GM23338 (cell line): ENCODE results near the gene NINJ1. TPM values are rescaled to one million over a fixed set of nuclear protein-coding genes. Genes with fewer than 3 reads are reported as not detected.

Source experiments
- ATAC-seq: fragments of 200-7000 bp; cut with Tn5 transposase; 3 replicates; pipeline ENCODE4 v1.9.1; 2020
- DNase-seq: peaks from one replicate; pipeline ENCODE4 v3.0.0-alpha.2; 2015; ENCODE audit warnings: low spot score
- H2AFZ ChIP-seq: fragments of 200-600 bp; sonication (generic); 2 replicates; pipeline ENCODE4 v1.8.0; 2016; ENCODE audit warnings: antibody characterized with exemption, mild to moderate bottlenecking, moderate library complexity
- H3F3A ChIP-seq: fragments of 200-600 bp; sonication (generic); replicated peaks from 2 replicates; pipeline ENCODE4 v1.8.0; 2017; ENCODE audit warnings: antibody characterized with exemption, mixed run types, low read depth
- H3K27ac ChIP-seq: fragments of 200-600 bp; sonication (generic); 2 replicates; pipeline ENCODE4 v1.6.1; 2016; ENCODE audit warnings: low read depth
- H3K27me3 ChIP-seq: fragments of 200-600 bp; sonication (generic); 2 replicates; pipeline ENCODE4 v1.8.0; 2016; ENCODE audit warnings: mild to moderate bottlenecking, mixed run types, moderate library complexity; ENCODE audit not compliant: insufficient read depth
- H3K36me3 ChIP-seq: fragments of 200-600 bp; sonication (generic); 2 replicates; pipeline ENCODE4 v1.8.0; 2016; ENCODE audit warnings: mild to moderate bottlenecking; ENCODE audit not compliant: insufficient read depth
- H3K4me1 ChIP-seq: fragments of 200-600 bp; sonication (generic); 2 replicates; pipeline ENCODE4 v1.8.0; 2016; ENCODE audit warnings: mild to moderate bottlenecking, moderate library complexity; ENCODE audit not compliant: insufficient read depth
- H3K4me2 ChIP-seq: fragments of 200-600 bp; sonication (generic); 2 replicates; pipeline ENCODE4 v1.7.1; 2017; ENCODE audit warnings: mixed run types
- H3K4me3 ChIP-seq: fragments of 200-600 bp; sonication (generic); 2 replicates; pipeline ENCODE4 v1.6.1; 2016; ENCODE audit warnings: mixed run types
- H3K79me2 ChIP-seq: fragments of 200-600 bp; sonication (generic); replicated peaks from 2 replicates; pipeline ENCODE4 v1.8.0; 2017; ENCODE audit warnings: mild to moderate bottlenecking; ENCODE audit not compliant: insufficient read depth
- H3K9me2 ChIP-seq: fragments of 200-600 bp; sonication (generic); 2 replicates; pipeline ENCODE4 v1.8.0; 2017; ENCODE audit not compliant: insufficient read depth
- H4K20me1 ChIP-seq: fragments of 200-600 bp; sonication (generic); replicated peaks from 2 replicates; pipeline ENCODE4 v1.8.0; 2017; ENCODE audit warnings: mild to moderate bottlenecking; ENCODE audit not compliant: insufficient read depth
- H3K27ac Mint-ChIP-seq: 2 replicates; pipeline ENCODE4 v1.8.0; 2020; ENCODE audit warnings: inconsistent platforms, mild to moderate bottlenecking, moderate library complexity, mixed read lengths
- H3K27me3 Mint-ChIP-seq: 3 replicates; pipeline ENCODE4 v1.8.0; 2022; ENCODE audit warnings: low read depth, mild to moderate bottlenecking, moderate library complexity, mixed read lengths, inconsistent platforms; ENCODE audit not compliant: insufficient read depth, poor library complexity
- H3K36me3 Mint-ChIP-seq: 3 replicates; pipeline ENCODE4 v1.8.0; 2021; ENCODE audit warnings: low read depth, mild to moderate bottlenecking, inconsistent platforms, moderate library complexity, mixed read lengths
- H3K4me1 Mint-ChIP-seq: 3 replicates; pipeline ENCODE4 v1.8.0; 2020; ENCODE audit warnings: mild to moderate bottlenecking, inconsistent platforms, mixed read lengths
- H3K4me3 Mint-ChIP-seq: 3 replicates; pipeline ENCODE4 v1.8.0; 2021; ENCODE audit warnings: moderate library complexity, mild to moderate bottlenecking, inconsistent platforms, mixed read lengths
- H3K9me3 Mint-ChIP-seq: 3 replicates; pipeline ENCODE4 v1.8.0; 2020; ENCODE audit warnings: moderate library complexity, mild to moderate bottlenecking, inconsistent platforms, mixed read lengths
- EZH2phosphoT487 ChIP-seq: fragments of 200-600 bp; sonication (generic); IDR thresholded peaks from one replicate; pipeline ENCODE4 v1.8.1; 2018; ENCODE audit warnings: antibody characterized with exemption; ENCODE audit not compliant: unreplicated experiment
- JUNB ChIP-seq: IDR thresholded peaks from one replicate; pipeline ENCODE4 v1.6.1; 2016; ENCODE audit warnings: antibody characterized with exemption; ENCODE audit not compliant: unreplicated experiment
- NANOG ChIP-seq: IDR thresholded peaks from 2 replicates; pipeline ENCODE4 v1.6.1; 2016; ENCODE audit warnings: antibody characterized with exemption, borderline replicate concordance
- POLR2AphosphoS5 ChIP-seq: IDR thresholded peaks from 2 replicates; pipeline ENCODE4 v1.6.1; 2016; ENCODE audit warnings: antibody characterized with exemption, low read depth
- STAT1 ChIP-seq: IDR thresholded peaks from one replicate; pipeline ENCODE4 v1.6.1; 2016; ENCODE audit warnings: antibody characterized with exemption; ENCODE audit not compliant: unreplicated experiment
- polyA plus RNA-seq: library from polyadenylated mRNA; unstranded; fragments of >200 nt; fragmentation: Nextera tagmentation; extraction: Ambion mirVana; gene quantifications from 2 replicates; pipeline ENCODE4 v1.2.1, GENCODE V29; 2016
- total RNA-seq: library from RNA; depleted of rRNA; stranded (reverse); fragments of >200 nt; shearing (Covaris generic); gene quantifications from 2 replicates; pipeline ENCODE4 v1.2.3, GENCODE V29; 2014
- TF ChIP-seq, protein P1 (sequence below): IDR thresholded peaks from one replicate; pipeline ENCODE4 v1.6.1; 2018; ENCODE audit warnings: antibody characterized with exemption; ENCODE audit not compliant: unreplicated experiment
- TF ChIP-seq, protein P2 (sequence below): fragments of 250-450 bp; sonication (Bioruptor Pico); IDR thresholded peaks from 2 replicates; pipeline ENCODE4 v1.5.0; 2020; ENCODE audit warnings: mild to moderate bottlenecking, moderate library complexity

NINJ1 gene
- total and polyA plus RNA-seq, 2 experiments from 2014 or later = 36.3 to 39.7 TPM

DNA sequence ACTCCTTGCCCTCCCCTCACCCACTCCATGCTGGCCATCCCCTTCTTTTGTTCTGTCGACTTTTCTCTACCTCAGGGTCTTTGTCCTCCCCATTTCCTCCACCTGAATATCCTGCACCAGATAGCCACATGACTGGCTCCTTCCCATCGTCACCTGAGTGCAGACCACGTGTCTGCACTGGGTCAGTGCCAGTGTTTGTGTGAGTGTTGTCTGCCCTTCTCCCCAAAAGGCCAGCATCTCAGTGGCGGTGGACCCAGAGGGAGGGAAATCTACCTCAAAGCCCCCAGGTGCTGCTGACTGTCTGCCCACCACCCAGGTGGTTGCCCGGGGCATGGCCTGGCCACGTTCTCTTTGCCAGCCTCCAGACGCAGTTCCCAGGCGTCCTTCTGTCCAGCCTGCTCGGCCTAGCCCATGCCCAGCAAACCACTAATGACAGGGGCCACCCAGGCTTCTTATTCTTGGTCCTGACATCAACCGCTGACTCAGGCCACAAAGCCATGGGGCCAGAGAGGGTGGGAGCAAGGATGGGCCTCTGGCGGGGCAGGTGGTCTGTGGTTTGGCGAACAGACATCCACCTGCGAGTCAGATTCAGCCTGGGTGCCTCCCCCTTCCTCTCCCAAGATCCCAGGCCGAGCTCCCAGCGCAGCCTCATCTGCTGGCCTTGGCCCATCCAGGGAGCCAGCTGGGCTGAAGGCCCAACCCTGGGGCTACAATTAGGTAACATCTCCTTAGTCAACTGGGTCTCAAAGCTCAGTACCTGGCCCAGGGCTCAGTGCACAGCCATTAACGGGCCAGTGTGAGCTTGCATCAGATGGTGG lies 5.5 kb upstream of the NINJ1 start:
- Histone ChIP-seq H4K20me1 (no peaks in the 10 kb centered on the region), H3K4me2 (no peak overlapping the region), H3K27me3 (peaks cover 9% of the 10 kb centered on the region), H3K9me2 (no peaks in the 10 kb centered on the region), H3K36me3 (no peaks in the 10 kb centered on the region), H3K27ac (no peak overlapping the region), H3K79me2 (no peaks in the 10 kb centered on the region), H2AFZ (no peak overlapping the region), H3F3A (no peaks in the 10 kb centered on the region), H3K4me1 (no peaks in the 10 kb centered on the region; the same call in 1 of the 2 replicates), H3K4me3 (no peak overlapping the region)
- TF ChIP-seq EZH2phosphoT487 = no peak
- Mint-ChIP-seq H3K36me3 (no peaks in the 10 kb centered on the region; the same call in 2 of the 3 replicates), H3K9me3 (no peaks in the 10 kb centered on the region), H3K27ac (no peak overlapping the region), H3K4me3 (no peak overlapping the region), H3K27me3 (peaks cover 12% of the 10 kb centered on the region), H3K4me1 (peaks cover 9% of the 10 kb centered on the region; the same call in 2 of the 3 replicates)
- ATAC-seq = no peak
- no peak for DNase-seq

DNA sequence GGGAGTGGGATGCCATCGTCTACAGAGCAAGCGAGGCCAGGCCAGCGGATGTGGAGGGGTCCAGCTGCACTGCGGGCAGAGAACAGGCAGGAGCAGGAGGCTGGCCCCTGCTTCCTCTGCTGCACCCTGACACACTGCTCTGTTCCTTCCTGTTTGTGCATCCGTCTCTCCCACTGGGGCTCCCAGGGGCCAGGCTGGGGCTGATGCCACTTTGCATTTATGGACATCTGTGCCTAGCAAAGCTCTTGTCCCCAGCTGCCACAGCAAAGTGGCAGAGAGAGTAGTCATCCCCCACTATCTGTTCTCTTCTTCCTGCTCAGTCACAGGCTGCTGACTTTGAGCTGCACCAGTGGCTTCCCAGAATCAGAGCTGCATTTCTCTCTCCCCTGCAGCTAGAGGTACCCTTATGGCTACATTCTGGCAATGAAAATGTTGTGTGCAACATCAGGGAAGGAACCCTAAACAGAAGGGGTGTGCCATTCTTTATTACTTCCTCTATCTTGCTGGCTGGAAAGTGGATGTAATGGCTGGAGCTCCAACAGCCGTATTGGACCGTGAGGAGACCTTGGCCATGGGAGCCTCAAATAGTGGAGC lies 4.2 kb upstream of the NINJ1 start:
- H3K27me3 ChIP-seq = peaks cover 9% of the 10 kb centered on the region
- H2AFZ ChIP-seq = no peak overlapping the region
- Mint-ChIP-seq H3K27me3 (peaks cover 16% of the 10 kb centered on the region), H3K36me3 (no peaks in the 10 kb centered on the region; the same call in 2 of the 3 replicates), H3K4me1 (peaks cover 8% of the 10 kb centered on the region; the same call in 2 of the 3 replicates), H3K4me3 (no peak overlapping the region), H3K27ac (no peak overlapping the region), H3K9me3 (no peaks in the 10 kb centered on the region)
- no peak overlapping the region for H3K4me2 ChIP-seq
- TF ChIP-seq NANOG (no peak), EZH2phosphoT487 (no peak), STAT1 (no peak), POLR2AphosphoS5 (no peak), JUNB (no peak)
- TF ChIP-seq, protein P1, sequence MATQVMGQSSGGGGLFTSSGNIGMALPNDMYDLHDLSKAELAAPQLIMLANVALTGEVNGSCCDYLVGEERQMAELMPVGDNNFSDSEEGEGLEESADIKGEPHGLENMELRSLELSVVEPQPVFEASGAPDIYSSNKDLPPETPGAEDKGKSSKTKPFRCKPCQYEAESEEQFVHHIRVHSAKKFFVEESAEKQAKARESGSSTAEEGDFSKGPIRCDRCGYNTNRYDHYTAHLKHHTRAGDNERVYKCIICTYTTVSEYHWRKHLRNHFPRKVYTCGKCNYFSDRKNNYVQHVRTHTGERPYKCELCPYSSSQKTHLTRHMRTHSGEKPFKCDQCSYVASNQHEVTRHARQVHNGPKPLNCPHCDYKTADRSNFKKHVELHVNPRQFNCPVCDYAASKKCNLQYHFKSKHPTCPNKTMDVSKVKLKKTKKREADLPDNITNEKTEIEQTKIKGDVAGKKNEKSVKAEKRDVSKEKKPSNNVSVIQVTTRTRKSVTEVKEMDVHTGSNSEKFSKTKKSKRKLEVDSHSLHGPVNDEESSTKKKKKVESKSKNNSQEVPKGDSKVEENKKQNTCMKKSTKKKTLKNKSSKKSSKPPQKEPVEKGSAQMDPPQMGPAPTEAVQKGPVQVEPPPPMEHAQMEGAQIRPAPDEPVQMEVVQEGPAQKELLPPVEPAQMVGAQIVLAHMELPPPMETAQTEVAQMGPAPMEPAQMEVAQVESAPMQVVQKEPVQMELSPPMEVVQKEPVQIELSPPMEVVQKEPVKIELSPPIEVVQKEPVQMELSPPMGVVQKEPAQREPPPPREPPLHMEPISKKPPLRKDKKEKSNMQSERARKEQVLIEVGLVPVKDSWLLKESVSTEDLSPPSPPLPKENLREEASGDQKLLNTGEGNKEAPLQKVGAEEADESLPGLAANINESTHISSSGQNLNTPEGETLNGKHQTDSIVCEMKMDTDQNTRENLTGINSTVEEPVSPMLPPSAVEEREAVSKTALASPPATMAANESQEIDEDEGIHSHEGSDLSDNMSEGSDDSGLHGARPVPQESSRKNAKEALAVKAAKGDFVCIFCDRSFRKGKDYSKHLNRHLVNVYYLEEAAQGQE = no peak
- TF ChIP-seq, protein P2, sequence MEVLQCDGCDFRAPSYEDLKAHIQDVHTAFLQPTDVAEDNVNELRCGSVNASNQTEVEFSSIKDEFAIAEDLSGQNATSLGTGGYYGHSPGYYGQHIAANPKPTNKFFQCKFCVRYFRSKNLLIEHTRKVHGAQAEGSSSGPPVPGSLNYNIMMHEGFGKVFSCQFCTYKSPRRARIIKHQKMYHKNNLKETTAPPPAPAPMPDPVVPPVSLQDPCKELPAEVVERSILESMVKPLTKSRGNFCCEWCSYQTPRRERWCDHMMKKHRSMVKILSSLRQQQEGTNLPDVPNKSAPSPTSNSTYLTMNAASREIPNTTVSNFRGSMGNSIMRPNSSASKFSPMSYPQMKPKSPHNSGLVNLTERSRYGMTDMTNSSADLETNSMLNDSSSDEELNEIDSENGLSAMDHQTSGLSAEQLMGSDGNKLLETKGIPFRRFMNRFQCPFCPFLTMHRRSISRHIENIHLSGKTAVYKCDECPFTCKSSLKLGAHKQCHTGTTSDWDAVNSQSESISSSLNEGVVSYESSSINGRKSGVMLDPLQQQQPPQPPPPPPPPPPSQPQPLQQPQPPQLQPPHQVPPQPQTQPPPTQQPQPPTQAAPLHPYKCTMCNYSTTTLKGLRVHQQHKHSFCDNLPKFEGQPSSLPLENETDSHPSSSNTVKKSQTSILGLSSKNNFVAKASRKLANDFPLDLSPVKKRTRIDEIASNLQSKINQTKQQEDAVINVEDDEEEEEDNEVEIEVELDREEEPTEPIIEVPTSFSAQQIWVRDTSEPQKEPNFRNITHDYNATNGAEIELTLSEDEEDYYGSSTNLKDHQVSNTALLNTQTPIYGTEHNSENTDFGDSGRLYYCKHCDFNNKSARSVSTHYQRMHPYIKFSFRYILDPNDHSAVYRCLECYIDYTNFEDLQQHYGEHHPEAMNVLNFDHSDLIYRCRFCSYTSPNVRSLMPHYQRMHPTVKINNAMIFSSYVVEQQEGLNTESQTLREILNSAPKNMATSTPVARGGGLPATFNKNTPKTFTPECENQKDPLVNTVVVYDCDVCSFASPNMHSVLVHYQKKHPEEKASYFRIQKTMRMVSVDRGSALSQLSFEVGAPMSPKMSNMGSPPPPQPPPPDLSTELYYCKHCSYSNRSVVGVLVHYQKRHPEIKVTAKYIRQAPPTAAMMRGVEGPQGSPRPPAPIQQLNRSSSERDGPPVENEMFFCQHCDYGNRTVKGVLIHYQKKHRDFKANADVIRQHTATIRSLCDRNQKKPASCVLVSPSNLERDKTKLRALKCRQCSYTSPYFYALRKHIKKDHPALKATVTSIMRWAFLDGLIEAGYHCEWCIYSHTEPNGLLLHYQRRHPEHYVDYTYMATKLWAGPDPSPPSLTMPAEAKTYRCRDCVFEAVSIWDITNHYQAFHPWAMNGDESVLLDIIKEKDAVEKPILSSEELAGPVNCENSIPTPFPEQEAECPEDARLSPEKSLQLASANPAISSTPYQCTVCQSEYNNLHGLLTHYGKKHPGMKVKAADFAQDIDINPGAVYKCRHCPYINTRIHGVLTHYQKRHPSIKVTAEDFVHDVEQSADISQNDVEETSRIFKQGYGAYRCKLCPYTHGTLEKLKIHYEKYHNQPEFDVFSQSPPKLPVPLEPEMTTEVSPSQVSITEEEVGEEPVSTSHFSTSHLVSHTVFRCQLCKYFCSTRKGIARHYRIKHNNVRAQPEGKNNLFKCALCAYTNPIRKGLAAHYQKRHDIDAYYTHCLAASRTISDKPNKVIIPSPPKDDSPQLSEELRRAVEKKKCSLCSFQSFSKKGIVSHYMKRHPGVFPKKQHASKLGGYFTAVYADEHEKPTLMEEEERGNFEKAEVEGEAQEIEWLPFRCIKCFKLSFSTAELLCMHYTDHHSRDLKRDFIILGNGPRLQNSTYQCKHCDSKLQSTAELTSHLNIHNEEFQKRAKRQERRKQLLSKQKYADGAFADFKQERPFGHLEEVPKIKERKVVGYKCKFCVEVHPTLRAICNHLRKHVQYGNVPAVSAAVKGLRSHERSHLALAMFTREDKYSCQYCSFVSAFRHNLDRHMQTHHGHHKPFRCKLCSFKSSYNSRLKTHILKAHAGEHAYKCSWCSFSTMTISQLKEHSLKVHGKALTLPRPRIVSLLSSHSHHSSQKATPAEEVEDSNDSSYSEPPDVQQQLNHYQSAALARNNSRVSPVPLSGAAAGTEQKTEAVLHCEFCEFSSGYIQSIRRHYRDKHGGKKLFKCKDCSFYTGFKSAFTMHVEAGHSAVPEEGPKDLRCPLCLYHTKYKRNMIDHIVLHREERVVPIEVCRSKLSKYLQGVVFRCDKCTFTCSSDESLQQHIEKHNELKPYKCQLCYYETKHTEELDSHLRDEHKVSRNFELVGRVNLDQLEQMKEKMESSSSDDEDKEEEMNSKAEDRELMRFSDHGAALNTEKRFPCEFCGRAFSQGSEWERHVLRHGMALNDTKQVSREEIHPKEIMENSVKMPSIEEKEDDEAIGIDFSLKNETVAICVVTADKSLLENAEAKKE (CRISPR knock-in tag) = no peak
- no peak overlapping the region for H3K4me3 ChIP-seq
- H3K9me2 ChIP-seq = no peaks in the 10 kb centered on the region
- H3K27ac ChIP-seq = no peak overlapping the region
- no peaks in the 10 kb centered on the region for H4K20me1 ChIP-seq
- DNase-seq (no peak), ATAC-seq (no peak)
- peaks cover 2% of the 10 kb centered on the region for H3K4me1 ChIP-seq
- no peaks in the 10 kb centered on the region for H3K79me2 ChIP-seq
- no peaks in the 10 kb centered on the region for H3F3A ChIP-seq
- H3K36me3 ChIP-seq = no peaks in the 10 kb centered on the region
